ENCODE measurements around the gene MT1M. TPM values are rescaled to one million over a fixed set of nuclear protein-coding genes. Genes with fewer than 3 reads are reported as not detected.

Gene MT1M
- total RNA-seq, 1 donor from 2014 or later: 29.8 TPM

GRCh38 chr16:56626685-56627084, 5.8 kb upstream of the MT1M start:
- H3K4me3 ChIP-seq: peak overlapping the region; percentile 64
- intact Hi-C loops (cut with DNase I): no loop called here
- TF ChIP-seq CTCF (IDR thresholded peaks at IDR 0.05): no peak
- H3K4me1 ChIP-seq: peaks cover 14% of the 10 kb centered on the region
- H3K9me3 ChIP-seq: no peaks in the 10 kb centered on the region
- peak overlapping the region; percentile 91 for H3K27ac ChIP-seq
- no peaks in the 10 kb centered on the region for H3K27me3 ChIP-seq (ENCODE audit: low read depth)
- DNase-seq (no peak), ATAC-seq (no peak)
- H3K36me3 ChIP-seq: no peaks in the 10 kb centered on the region

GRCh38 chr16:56628486-56629350, 3.7 kb upstream of the MT1M start:
- H3K27me3 ChIP-seq (ENCODE audit: low read depth): peaks cover 17% of the 10 kb centered on the region
- no peak for ATAC-seq

GRCh38 chr16:56629531-56629930, 2.9 kb upstream of the MT1M start:
- peaks cover 24% of the 10 kb centered on the region for H3K27me3 ChIP-seq (ENCODE audit: low read depth)
- H3K27ac ChIP-seq: no peak overlapping the region
- ATAC-seq (no peak), DNase-seq (no peak)
- H3K4me1 ChIP-seq: peaks cover 28% of the 10 kb centered on the region
- TF ChIP-seq CTCF (IDR thresholded peaks at IDR 0.05): no peak
- H3K9me3 ChIP-seq: no peaks in the 10 kb centered on the region
- intact Hi-C loops (cut with DNase I): no loop called here
- H3K4me3 ChIP-seq: no peak overlapping the region
- H3K36me3 ChIP-seq: no peaks in the 10 kb centered on the region

More at GRCh38 chr16:56628486-56629350, 3.7 kb upstream of the MT1M start:
- no peak overlapping the region for H3K4me3 ChIP-seq
- no peak for TF ChIP-seq CTCF (IDR thresholded peaks at IDR 0.05)
- no peaks in the 10 kb centered on the region for H3K36me3 ChIP-seq
- peaks cover 28% of the 10 kb centered on the region for H3K4me1 ChIP-seq
- no peaks in the 10 kb centered on the region for H3K9me3 ChIP-seq
- H3K27ac ChIP-seq: no peak overlapping the region
- intact Hi-C loops (cut with DNase I): no loop called here
- DNase-seq: no peak

- H3K27me3 ChIP-seq (ENCODE audit: low read depth): peaks cover 30% of the 10 kb centered on the region
- ATAC-seq: no peak
- H3K27ac ChIP-seq: no peak overlapping the region
- intact Hi-C loops (cut with DNase I): no loop called here
- H3K4me1 ChIP-seq: peaks cover 34% of the 10 kb centered on the region
- no peaks in the 10 kb centered on the region for H3K36me3 ChIP-seq
- H3K9me3 ChIP-seq: no peaks in the 10 kb centered on the region
- no peak overlapping the region for H3K4me3 ChIP-seq
- DNase-seq: no peak
- TF ChIP-seq CTCF (IDR thresholded peaks at IDR 0.05): no peak
These were observed 2.3 kb upstream of the MT1M start for GRCh38 chr16:56630134-56630533.

- H3K27me3 ChIP-seq (ENCODE audit: low read depth): peaks cover 41% of the 10 kb centered on the region
- TF ChIP-seq CTCF (IDR thresholded peaks at IDR 0.05): no peak
- H3K27ac ChIP-seq: peak overlapping the region; percentile 78
- no peak for DNase-seq
- intact Hi-C loops (cut with DNase I): no loop called here
- no peaks in the 10 kb centered on the region for H3K36me3 ChIP-seq
- peaks cover 40% of the 10 kb centered on the region for H3K4me1 ChIP-seq
- no peak overlapping the region for H3K4me3 ChIP-seq
- no peaks in the 10 kb centered on the region for H3K9me3 ChIP-seq
- ATAC-seq: no peak
These were observed 1.3 kb upstream of the MT1M start for GRCh38 chr16:56631197-56631596.

Data from lower lobe of right lung (tissue), 2 donors.